ENCODE data around the gene CACNA2D3. TPM values are rescaled to one million over a fixed set of nuclear protein-coding genes. Genes with fewer than 3 reads are reported as not detected.

Gene CACNA2D3
- total RNA-seq, 1 donor from 2014 or later: not detected

- Mint-ChIP-seq H3K27me3 (ENCODE audit: low read depth) (no peaks in the 10 kb centered on the region), H3K27ac (ENCODE audit: unreplicated experiment) (no peak overlapping the region), H3K9me3 (ENCODE audit: low read depth) (peaks cover 5% of the 10 kb centered on the region), H3K4me1 (ENCODE audit: low read depth) (no peaks in the 10 kb centered on the region), H3K4me3 (ENCODE audit: unreplicated experiment) (no peak overlapping the region), H3K36me3 (ENCODE audit: low read depth) (no peaks in the 10 kb centered on the region)
- no peak for DNase-seq (ENCODE audit: low spot score)
- TF ChIP-seq, protein P1, sequence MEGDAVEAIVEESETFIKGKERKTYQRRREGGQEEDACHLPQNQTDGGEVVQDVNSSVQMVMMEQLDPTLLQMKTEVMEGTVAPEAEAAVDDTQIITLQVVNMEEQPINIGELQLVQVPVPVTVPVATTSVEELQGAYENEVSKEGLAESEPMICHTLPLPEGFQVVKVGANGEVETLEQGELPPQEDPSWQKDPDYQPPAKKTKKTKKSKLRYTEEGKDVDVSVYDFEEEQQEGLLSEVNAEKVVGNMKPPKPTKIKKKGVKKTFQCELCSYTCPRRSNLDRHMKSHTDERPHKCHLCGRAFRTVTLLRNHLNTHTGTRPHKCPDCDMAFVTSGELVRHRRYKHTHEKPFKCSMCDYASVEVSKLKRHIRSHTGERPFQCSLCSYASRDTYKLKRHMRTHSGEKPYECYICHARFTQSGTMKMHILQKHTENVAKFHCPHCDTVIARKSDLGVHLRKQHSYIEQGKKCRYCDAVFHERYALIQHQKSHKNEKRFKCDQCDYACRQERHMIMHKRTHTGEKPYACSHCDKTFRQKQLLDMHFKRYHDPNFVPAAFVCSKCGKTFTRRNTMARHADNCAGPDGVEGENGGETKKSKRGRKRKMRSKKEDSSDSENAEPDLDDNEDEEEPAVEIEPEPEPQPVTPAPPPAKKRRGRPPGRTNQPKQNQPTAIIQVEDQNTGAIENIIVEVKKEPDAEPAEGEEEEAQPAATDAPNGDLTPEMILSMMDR (IDR thresholded peaks at IDR 0.05): no peak
These were observed 120.9 kb downstream of the CACNA2D3 start for GRCh38 chr3:54243056-54243931.

GRCh38 chr3:54243960-54244682 is 121.8 kb downstream of the CACNA2D3 start:
- TF ChIP-seq, protein P1 (IDR thresholded peaks at IDR 0.05): no peak
- DNase-seq (ENCODE audit: low spot score): no peak
- Mint-ChIP-seq H3K4me1 (ENCODE audit: low read depth) (no peaks in the 10 kb centered on the region), H3K36me3 (ENCODE audit: low read depth) (no peaks in the 10 kb centered on the region), H3K27me3 (ENCODE audit: low read depth) (no peaks in the 10 kb centered on the region), H3K4me3 (ENCODE audit: unreplicated experiment) (no peak overlapping the region), H3K27ac (ENCODE audit: unreplicated experiment) (no peak overlapping the region), H3K9me3 (ENCODE audit: low read depth) (peaks cover 5% of the 10 kb centered on the region)

DNA sequence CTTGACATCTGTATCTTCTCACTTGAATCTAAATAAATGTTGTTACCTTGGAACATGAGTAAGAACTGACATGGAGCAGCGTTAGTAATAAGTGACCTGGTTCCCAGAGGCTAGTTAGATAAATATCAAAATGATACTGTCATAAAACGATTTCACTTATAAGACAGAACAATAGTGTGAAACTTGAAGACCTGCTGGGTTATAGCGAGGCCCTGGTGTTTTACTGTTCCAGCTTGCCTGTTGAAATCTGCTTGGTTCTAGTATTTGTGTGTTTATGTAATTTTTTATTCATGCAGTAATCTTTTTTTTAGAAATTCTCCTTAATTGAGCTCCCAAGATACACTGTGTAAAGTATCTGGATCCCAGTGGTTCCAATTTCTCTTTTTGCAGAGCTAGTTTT is 129.4 kb downstream of the CACNA2D3 start:
- TF ChIP-seq, protein P1 (IDR thresholded peaks at IDR 0.05): no peak
- no peaks in the 10 kb centered on the region for H3K4me1 Mint-ChIP-seq (ENCODE audit: low read depth)
- no peaks in the 10 kb centered on the region for H3K27me3 Mint-ChIP-seq (ENCODE audit: low read depth)
- H3K36me3 Mint-ChIP-seq (ENCODE audit: low read depth): no peaks in the 10 kb centered on the region
- no peak for DNase-seq (ENCODE audit: low spot score)
- H3K9me3 Mint-ChIP-seq (ENCODE audit: low read depth): peaks cover 2% of the 10 kb centered on the region
- H3K4me3 Mint-ChIP-seq (ENCODE audit: unreplicated experiment): no peak overlapping the region
- H3K27ac Mint-ChIP-seq (ENCODE audit: unreplicated experiment): no peak overlapping the region

DNA sequence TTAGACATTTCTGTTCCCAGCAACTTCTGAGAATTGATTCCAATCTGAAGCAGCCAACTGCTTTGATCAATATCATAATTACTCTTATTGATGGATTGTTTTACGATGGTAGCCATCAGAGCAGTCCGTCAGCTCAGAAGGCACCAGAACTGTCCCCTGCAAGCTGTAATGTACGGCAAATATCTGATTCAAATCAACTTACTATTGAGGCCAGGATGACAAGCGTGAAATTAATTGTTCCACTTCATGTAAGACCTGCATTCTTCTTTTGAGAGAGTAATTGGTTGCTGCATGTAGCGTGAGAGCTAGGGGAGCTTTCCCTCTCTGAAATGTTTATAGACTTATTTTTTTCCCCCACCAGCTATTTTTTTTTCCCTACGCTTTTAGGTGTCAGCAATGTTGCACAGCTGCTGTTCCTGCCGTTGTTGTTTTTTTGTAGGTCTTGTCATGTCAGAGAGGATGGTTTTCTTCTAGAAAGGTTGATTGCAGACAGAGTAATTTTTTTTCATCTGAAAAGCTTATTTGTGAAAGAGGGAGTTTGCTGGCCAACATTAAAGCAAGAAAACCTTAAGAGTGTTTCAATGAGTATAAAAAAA is 134.9 kb downstream of the CACNA2D3 start:
- no peak overlapping the region for H3K4me3 Mint-ChIP-seq (ENCODE audit: unreplicated experiment)
- H3K4me1 Mint-ChIP-seq (ENCODE audit: low read depth): no peaks in the 10 kb centered on the region
- no peaks in the 10 kb centered on the region for H3K27me3 Mint-ChIP-seq (ENCODE audit: low read depth)
- no peaks in the 10 kb centered on the region for H3K9me3 Mint-ChIP-seq (ENCODE audit: low read depth)
- no peak overlapping the region for H3K27ac Mint-ChIP-seq (ENCODE audit: unreplicated experiment)
- TF ChIP-seq, protein P1 (IDR thresholded peaks at IDR 0.05): no peak
- no peak for DNase-seq (ENCODE audit: low spot score)
- H3K36me3 Mint-ChIP-seq (ENCODE audit: low read depth): no peaks in the 10 kb centered on the region

GRCh38 chr3:54259636-54260035 is 137.3 kb downstream of the CACNA2D3 start:
- TF ChIP-seq, protein P1 (IDR thresholded peaks at IDR 0.05): no peak
- H3K27ac Mint-ChIP-seq (ENCODE audit: unreplicated experiment): no peak overlapping the region
- DNase-seq (ENCODE audit: low spot score): no peak
- H3K4me3 Mint-ChIP-seq (ENCODE audit: unreplicated experiment): no peak overlapping the region
- no peaks in the 10 kb centered on the region for H3K4me1 Mint-ChIP-seq (ENCODE audit: low read depth)
- no peaks in the 10 kb centered on the region for H3K36me3 Mint-ChIP-seq (ENCODE audit: low read depth)
- no peaks in the 10 kb centered on the region for H3K9me3 Mint-ChIP-seq (ENCODE audit: low read depth)
- H3K27me3 Mint-ChIP-seq (ENCODE audit: low read depth): no peaks in the 10 kb centered on the region

All from chondrocyte (in vitro differentiated cells).